ENCODE results near the gene DUSP1. TPM values are rescaled to one million over a fixed set of nuclear protein-coding genes. Genes with fewer than 3 reads are reported as not detected.
A peak's percentile ranks its signal among the peaks of the same experiment; 100 is the strongest.

Gene DUSP1
- total and polyA plus RNA-seq, 2 of the 13 experiments (the other 11 are each of a cell fraction or from before 2014, with no cell fraction given), result 27.1 to 55.5 TPM

DNA sequence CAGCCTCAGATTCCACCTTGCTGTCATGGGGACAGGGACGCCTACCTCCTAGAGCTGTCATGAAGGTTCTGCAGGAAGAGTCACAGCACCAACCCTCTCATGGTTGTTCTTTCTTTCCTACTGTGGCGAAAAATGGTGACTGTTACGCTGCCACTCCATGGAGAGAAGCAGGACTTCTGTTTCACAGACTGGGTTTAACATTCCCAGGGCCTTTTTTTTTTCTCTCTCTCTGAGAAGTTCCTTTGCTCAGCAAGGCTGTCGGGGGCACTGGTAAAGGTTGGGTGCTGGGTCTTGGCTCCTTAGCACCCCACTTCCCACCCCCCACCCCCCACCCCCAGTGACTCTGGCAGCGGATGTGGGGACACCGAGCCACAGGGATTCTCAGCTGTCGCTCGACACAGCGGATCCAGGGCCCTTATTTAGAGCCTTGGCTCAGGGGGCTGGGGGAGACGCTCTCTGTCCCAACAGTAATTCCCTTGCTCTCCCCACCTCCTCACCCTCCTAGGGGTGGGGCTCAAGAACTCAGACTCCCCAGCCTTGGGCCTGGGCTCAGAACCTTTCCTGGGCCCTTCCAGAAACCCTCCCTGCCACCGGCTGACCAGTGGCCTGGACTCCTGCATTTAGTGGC is 34.4 kb downstream of the DUSP1 start (continued):
- TF ChIP-seq, protein P1, sequence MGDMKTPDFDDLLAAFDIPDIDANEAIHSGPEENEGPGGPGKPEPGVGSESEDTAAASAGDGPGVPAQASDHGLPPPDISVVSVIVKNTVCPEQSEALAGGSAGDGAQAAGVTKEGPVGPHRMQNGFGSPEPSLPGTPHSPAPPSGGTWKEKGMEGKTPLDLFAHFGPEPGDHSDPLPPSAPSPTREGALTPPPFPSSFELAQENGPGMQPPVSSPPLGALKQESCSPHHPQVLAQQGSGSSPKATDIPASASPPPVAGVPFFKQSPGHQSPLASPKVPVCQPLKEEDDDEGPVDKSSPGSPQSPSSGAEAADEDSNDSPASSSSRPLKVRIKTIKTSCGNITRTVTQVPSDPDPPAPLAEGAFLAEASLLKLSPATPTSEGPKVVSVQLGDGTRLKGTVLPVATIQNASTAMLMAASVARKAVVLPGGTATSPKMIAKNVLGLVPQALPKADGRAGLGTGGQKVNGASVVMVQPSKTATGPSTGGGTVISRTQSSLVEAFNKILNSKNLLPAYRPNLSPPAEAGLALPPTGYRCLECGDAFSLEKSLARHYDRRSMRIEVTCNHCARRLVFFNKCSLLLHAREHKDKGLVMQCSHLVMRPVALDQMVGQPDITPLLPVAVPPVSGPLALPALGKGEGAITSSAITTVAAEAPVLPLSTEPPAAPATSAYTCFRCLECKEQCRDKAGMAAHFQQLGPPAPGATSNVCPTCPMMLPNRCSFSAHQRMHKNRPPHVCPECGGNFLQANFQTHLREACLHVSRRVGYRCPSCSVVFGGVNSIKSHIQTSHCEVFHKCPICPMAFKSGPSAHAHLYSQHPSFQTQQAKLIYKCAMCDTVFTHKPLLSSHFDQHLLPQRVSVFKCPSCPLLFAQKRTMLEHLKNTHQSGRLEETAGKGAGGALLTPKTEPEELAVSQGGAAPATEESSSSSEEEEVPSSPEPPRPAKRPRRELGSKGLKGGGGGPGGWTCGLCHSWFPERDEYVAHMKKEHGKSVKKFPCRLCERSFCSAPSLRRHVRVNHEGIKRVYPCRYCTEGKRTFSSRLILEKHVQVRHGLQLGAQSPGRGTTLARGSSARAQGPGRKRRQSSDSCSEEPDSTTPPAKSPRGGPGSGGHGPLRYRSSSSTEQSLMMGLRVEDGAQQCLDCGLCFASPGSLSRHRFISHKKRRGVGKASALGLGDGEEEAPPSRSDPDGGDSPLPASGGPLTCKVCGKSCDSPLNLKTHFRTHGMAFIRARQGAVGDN (CRISPR knock-in tag; IDR thresholded peaks at IDR 0.05), result peak; percentile 10; the same call in 1 of the 2 replicates
- peak; percentile 32; the same call in 1 of the 2 replicates for TF ChIP-seq POGZ (CRISPR knock-in tag; IDR thresholded peaks at IDR 0.05)
- TF ChIP-seq RFX3 (CRISPR knock-in tag; IDR thresholded peaks at IDR 0.05), result peak; percentile 75; the same call in 1 of the 2 replicates

DNA sequence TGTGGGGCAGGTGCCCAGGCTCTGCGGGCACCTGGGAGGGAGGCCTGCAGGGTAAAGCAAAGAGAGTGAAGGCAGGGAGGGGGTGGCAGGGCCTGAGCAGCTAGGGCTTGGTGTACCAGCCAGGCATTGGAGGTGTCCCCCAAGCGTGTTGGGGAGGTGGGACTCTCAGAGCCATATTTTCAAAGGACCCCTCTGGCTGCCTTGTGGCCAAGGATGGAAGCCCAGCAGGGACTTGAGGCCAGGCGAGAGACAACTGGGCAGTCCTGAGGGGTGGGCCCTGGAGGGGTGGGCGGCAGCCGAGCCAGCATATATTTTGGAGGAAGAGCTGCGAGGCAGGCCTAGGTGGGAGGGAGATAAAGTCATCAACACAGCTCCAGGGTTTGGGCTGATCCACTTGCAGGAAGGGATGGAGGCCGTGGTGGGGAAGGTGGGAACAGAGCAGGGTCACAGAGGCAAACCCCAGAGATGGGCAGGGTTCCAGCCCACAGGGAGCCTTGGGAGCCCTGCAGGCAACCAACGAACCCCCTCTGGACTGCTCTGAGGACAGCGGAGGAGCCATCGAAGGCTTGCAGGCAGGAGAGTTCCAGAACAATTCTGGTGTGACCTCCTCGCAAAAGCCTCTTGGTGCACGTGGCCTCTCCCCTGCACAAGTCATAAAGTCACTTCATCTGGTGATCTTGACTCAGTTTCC is 35.7 kb downstream of the DUSP1 start:
- ATAC-seq, result no peak
- H4K20me1 ChIP-seq (ENCODE audit: insufficient read depth, low read length), result no peaks in the 10 kb centered on the region
- ChIA-PET POLR2A (no interaction called here), CTCF (ENCODE audit: low intra/inter-chr PET ratio, low total read pairs) (no interaction called here)
- H3K27ac ChIP-seq (ENCODE audit: extremely low read length, insufficient read depth, low read length), result no peak overlapping the region
- 61% methylated on average over 7 of the region's 12 CpGs for WGBS (ENCODE audit: low lambda C conversion rate)
- no peak overlapping the region for H2AFZ ChIP-seq (ENCODE audit: low read length)
- DNase-seq (ENCODE audit: low spot score), result no peak
- no peaks in the 10 kb centered on the region for H3K9me3 ChIP-seq (ENCODE audit: low read length)
- H3K79me2 ChIP-seq (ENCODE audit: insufficient read depth, low read length), result no peaks in the 10 kb centered on the region
- intact Hi-C loops (cut with micrococcal nuclease; ENCODE audit: unreplicated experiment) (no loop called here), in situ Hi-C loops (cut with HindIII; ENCODE audit: extremely low pct_ligation_motif_present, low pct_unique_long_range_greater_than_20kb) (no loop called here)
- H3K4me1 ChIP-seq (ENCODE audit: insufficient read depth, low read length), result peaks cover 74% of the 10 kb centered on the region
- no peak overlapping the region for H3K9ac ChIP-seq (ENCODE audit: insufficient read depth, low read depth, low read length)
- H3K36me3 ChIP-seq (replicated peaks in 1 of 2; ENCODE audit: control insufficient read depth in 1 of 2, insufficient read depth in 2 of 2, low read length in 2 of 2), result no peaks in the 10 kb centered on the region
- FAIRE-seq, result no peak
- TF ChIP-seq KAT2B (IDR thresholded peaks at IDR 0.05; ENCODE audit: borderline replicate concordance, low read depth, low read length) (no peak), RNF2 (conservative IDR thresholded peaks at IDR 0.05; ENCODE audit: low read depth) (no peak), HNRNPL (IDR thresholded peaks at IDR 0.05; ENCODE audit: low read depth, low read length) (0 out of 2 replicates have a peak, but pooled peaks have one; percentile 55)
- peak overlapping the region in 1 of 3 experiments; percentile 60; a peak in 1 of 6 replicates for H3K4me3 ChIP-seq (replicated peaks in 1 of 3; ENCODE audit: insufficient read depth in 1 of 3, low read depth in 2 of 3, low read length in 3 of 3)
- peak overlapping the region; percentile 83; the same call in 1 of the 2 replicates for H3K4me2 ChIP-seq (ENCODE audit: low read depth, low read length)
- BruUV-seq (replicated peaks), result no TSS peak
- peaks cover 0 to 7% of the 10 kb centered on the region in 2 experiments; a peak in 1 of 5 replicates for H3K27me3 ChIP-seq (ENCODE audit: control insufficient read depth in 1 of 2, insufficient read depth in 2 of 2, low read length in 2 of 2)
